Ishikawa (cell line): Measurements from ENCODE around the gene RHO.

Experiments
- CEBPB ChIP-seq: IDR thresholded peaks from 2 replicates; pipeline ENCODE4 v1.6.1; 2012
- CREB1 ChIP-seq: IDR thresholded peaks from 2 replicates; pipeline ENCODE4 v1.6.1; 2012; ENCODE audit warnings: low read depth
- EGR1 ChIP-seq: IDR thresholded peaks from 2 replicates; pipeline ENCODE4 v1.6.1; 2012
- EP300 ChIP-seq: IDR thresholded peaks from 2 replicates; pipeline ENCODE4 v1.6.1; 2012; ENCODE audit warnings: borderline replicate concordance
- FOXM1 ChIP-seq: IDR thresholded peaks from 2 replicates; pipeline ENCODE4 v1.6.1; 2012; ENCODE audit warnings: low read depth, borderline replicate concordance
- NFIC ChIP-seq: IDR thresholded peaks from 2 replicates; pipeline ENCODE4 v1.6.1; 2012
- RAD21 ChIP-seq: IDR thresholded peaks from 2 replicates; pipeline ENCODE4 v1.6.1; 2012; ENCODE audit warnings: low read depth
- TAF1 ChIP-seq: IDR thresholded peaks from 2 replicates; pipeline ENCODE4 v1.6.1; 2012; ENCODE audit warnings: low read depth, mild to moderate bottlenecking
- TCF12 ChIP-seq: IDR thresholded peaks from 2 replicates; pipeline ENCODE4 v1.6.1; 2012; ENCODE audit warnings: low read depth
- TEAD4 ChIP-seq: IDR thresholded peaks from 2 replicates; pipeline ENCODE4 v1.6.1; 2012
- YY1 ChIP-seq: IDR thresholded peaks from 2 replicates; pipeline ENCODE4 v1.6.1; 2012; ENCODE audit warnings: low read depth
- ZBTB7A ChIP-seq: IDR thresholded peaks from 2 replicates; pipeline ENCODE4 v1.6.1; 2012; ENCODE audit warnings: low read depth
- TF ChIP-seq, protein P1 (sequence below): IDR thresholded peaks from 2 replicates; pipeline ENCODE4 v1.6.1; 2012
- TF ChIP-seq, protein P2 (sequence below): IDR thresholded peaks from 2 replicates; pipeline ENCODE4 v1.6.1; 2012
- TF ChIP-seq, protein P3 (sequence below): IDR thresholded peaks from 2 replicates; pipeline ENCODE4 v1.6.1; 2012; ENCODE audit warnings: low read depth, mild to moderate bottlenecking

Gene RHO

GRCh38 chr3:129567176-129567705 is 38.8 kb downstream of the RHO start:
- TF ChIP-seq, protein P1, sequence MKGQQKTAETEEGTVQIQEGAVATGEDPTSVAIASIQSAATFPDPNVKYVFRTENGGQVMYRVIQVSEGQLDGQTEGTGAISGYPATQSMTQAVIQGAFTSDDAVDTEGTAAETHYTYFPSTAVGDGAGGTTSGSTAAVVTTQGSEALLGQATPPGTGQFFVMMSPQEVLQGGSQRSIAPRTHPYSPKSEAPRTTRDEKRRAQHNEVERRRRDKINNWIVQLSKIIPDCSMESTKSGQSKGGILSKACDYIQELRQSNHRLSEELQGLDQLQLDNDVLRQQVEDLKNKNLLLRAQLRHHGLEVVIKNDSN: no peak
- no peak for TF ChIP-seq CREB1
- TF ChIP-seq EGR1: no peak
- no peak for TF ChIP-seq TAF1
- no peak for TF ChIP-seq TEAD4
- no peak for TF ChIP-seq RAD21
- TF ChIP-seq, protein P2, sequence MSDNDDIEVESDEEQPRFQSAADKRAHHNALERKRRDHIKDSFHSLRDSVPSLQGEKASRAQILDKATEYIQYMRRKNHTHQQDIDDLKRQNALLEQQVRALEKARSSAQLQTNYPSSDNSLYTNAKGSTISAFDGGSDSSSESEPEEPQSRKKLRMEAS: no peak

DNA sequence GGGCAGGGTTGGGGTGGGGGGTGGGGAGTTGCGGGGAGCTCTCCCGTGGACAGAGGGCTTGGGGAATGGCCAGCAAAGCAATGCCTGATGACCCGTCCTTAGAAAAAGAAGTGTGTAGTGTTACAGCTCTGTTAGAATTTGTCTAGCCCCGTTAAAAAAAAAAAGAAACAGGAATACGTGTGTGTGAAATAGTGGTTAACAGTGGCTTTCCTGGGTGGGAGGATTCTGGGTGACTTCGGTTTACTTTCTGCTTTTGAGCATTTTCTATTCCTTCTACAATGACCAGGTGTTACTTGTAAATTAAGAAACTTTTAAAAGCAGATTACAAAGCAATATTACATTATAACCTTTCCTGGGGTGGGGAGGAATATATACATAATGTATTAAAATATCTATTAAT is 39.5 kb downstream of the RHO start:
- TF ChIP-seq TEAD4: no peak

- TF ChIP-seq TEAD4 (no peak), YY1 (no peak), EGR1 (no peak), NFIC (no peak), FOXM1 (no peak), ZBTB7A (no peak), CEBPB (no peak), EP300 (no peak), TAF1 (no peak), CREB1 (no peak), RAD21 (no peak), TCF12 (no peak)
- TF ChIP-seq, protein P3, sequence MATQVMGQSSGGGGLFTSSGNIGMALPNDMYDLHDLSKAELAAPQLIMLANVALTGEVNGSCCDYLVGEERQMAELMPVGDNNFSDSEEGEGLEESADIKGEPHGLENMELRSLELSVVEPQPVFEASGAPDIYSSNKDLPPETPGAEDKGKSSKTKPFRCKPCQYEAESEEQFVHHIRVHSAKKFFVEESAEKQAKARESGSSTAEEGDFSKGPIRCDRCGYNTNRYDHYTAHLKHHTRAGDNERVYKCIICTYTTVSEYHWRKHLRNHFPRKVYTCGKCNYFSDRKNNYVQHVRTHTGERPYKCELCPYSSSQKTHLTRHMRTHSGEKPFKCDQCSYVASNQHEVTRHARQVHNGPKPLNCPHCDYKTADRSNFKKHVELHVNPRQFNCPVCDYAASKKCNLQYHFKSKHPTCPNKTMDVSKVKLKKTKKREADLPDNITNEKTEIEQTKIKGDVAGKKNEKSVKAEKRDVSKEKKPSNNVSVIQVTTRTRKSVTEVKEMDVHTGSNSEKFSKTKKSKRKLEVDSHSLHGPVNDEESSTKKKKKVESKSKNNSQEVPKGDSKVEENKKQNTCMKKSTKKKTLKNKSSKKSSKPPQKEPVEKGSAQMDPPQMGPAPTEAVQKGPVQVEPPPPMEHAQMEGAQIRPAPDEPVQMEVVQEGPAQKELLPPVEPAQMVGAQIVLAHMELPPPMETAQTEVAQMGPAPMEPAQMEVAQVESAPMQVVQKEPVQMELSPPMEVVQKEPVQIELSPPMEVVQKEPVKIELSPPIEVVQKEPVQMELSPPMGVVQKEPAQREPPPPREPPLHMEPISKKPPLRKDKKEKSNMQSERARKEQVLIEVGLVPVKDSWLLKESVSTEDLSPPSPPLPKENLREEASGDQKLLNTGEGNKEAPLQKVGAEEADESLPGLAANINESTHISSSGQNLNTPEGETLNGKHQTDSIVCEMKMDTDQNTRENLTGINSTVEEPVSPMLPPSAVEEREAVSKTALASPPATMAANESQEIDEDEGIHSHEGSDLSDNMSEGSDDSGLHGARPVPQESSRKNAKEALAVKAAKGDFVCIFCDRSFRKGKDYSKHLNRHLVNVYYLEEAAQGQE: no peak
- TF ChIP-seq, protein P1: no peak
- TF ChIP-seq, protein P2: no peak
These were observed 41.4 kb downstream of the RHO start for GRCh38 chr3:129569856-129570255.

- TF ChIP-seq CREB1 (no peak), FOXM1 (no peak), ZBTB7A (no peak), TCF12 (no peak), EP300 (no peak), YY1 (no peak), CEBPB (no peak), EGR1 (no peak), TAF1 (no peak), RAD21 (no peak)
- TF ChIP-seq, protein P3: no peak
- TF ChIP-seq, protein P1: no peak
- TF ChIP-seq, protein P2: no peak
These were observed 43.4 kb downstream of the RHO start for GRCh38 chr3:129571605-129572547.

DNA sequence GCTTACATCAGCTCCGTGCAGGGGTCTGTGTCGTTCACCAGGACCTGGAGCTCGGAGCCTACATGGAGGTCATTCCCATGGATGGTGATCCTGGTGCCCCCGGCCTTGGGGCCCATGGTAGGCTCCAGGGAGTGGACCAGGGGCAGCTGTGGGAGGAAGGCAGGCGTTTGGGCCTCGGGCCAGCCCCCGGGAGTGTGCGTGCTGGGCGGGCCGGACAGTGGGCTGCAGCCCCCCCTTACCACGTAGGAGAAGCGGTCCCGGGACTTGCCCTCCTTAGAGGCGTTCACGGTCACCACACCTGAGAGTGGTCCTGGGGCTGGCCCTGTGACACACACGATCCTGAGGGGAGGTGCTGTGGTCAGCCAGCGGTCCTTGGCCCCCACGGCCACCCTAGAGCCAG is 44.2 kb downstream of the RHO start:
- TF ChIP-seq TAF1: no peak
- TF ChIP-seq CREB1: no peak
- TF ChIP-seq, protein P1: no peak
- no peak for TF ChIP-seq RAD21
- no peak for TF ChIP-seq FOXM1
- no peak for TF ChIP-seq NFIC
